Astrocyte (in vitro differentiated cells and primary cell): ENCODE measurements around the gene ROR2.

Source experiments
- EZH2 ChIP-seq: IDR thresholded peaks from 2 replicates; pipeline ENCODE4 v1.6.1; 2012; ENCODE audit warnings: mild to moderate bottlenecking, low read length, inconsistent platforms; ENCODE audit not compliant: insufficient read depth
- TF ChIP-seq, protein P1 (sequence below): IDR thresholded peaks from 2 replicates; pipeline ENCODE4 v1.5.1; 2011; ENCODE audit warnings: low read depth, mild to moderate bottlenecking, inconsistent platforms, low read length, moderate library complexity; ENCODE audit not compliant: insufficient read depth

DNA sequence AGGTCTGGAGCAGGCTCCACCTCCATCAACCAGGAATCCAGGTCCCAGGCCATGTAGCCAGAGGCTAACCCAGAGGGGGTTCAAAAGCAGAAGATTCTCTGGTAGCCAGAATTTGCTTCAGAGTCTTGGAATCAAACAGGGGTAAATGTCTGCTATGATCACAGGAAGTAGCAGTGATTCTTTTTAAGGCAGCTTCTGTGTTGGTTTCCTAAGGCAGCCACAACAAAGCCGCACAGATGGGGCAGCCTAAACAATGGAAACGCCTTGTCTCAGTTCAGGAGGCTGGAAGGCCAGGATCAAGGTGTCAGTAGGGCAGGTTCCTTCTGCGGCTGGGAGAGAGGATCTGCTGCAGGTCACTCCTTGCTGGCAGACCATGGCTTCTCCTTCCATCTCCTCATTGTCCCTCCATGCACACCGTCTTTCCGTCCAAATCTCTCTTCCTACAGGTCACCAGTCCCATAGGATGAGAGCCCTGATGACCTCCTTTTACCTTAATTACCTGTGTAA lies 167.3 kb downstream of the ROR2 start:
- TF ChIP-seq, protein P1, sequence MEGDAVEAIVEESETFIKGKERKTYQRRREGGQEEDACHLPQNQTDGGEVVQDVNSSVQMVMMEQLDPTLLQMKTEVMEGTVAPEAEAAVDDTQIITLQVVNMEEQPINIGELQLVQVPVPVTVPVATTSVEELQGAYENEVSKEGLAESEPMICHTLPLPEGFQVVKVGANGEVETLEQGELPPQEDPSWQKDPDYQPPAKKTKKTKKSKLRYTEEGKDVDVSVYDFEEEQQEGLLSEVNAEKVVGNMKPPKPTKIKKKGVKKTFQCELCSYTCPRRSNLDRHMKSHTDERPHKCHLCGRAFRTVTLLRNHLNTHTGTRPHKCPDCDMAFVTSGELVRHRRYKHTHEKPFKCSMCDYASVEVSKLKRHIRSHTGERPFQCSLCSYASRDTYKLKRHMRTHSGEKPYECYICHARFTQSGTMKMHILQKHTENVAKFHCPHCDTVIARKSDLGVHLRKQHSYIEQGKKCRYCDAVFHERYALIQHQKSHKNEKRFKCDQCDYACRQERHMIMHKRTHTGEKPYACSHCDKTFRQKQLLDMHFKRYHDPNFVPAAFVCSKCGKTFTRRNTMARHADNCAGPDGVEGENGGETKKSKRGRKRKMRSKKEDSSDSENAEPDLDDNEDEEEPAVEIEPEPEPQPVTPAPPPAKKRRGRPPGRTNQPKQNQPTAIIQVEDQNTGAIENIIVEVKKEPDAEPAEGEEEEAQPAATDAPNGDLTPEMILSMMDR, result no peak
- no peak for TF ChIP-seq EZH2
